ENCODE results near the gene WNT11.

Gene WNT11

GRCh38 chr11:76170468-76170867, 35.8 kb downstream of the WNT11 start:
- no peak for DNase-seq

GRCh38 chr11:76169473-76169896, 36.8 kb downstream of the WNT11 start:
- no peak for DNase-seq

GRCh38 chr11:76167590-76167989, 38.7 kb downstream of the WNT11 start:
- no peak for DNase-seq

GRCh38 chr11:76166314-76166713, 40.0 kb downstream of the WNT11 start:
- no peak for DNase-seq

- no peak for DNase-seq
Observed at GRCh38 chr11:76164861-76165751, 41.2 kb downstream of the WNT11 start.

- no peak for DNase-seq
Observed at GRCh38 chr11:76164081-76164480, 42.2 kb downstream of the WNT11 start.

- no peak for DNase-seq
Observed at GRCh38 chr11:76163289-76163880, 42.9 kb downstream of the WNT11 start.

- DNase-seq, result no peak
Observed at GRCh38 chr11:76162336-76163288, 43.7 kb downstream of the WNT11 start.

- DNase-seq, result no peak
Observed at GRCh38 chr11:76161261-76161961, 44.9 kb downstream of the WNT11 start.

GRCh38 chr11:76160856-76161255, 45.4 kb downstream of the WNT11 start:
- DNase-seq, result no peak

- DNase-seq, result no peak
Observed at GRCh38 chr11:76159983-76160661, 46.2 kb downstream of the WNT11 start.

- DNase-seq, result no peak
Observed at GRCh38 chr11:76159303-76159937, 46.9 kb downstream of the WNT11 start.

GRCh38 chr11:76158394-76159302, 47.7 kb downstream of the WNT11 start:
- no peak for DNase-seq

GRCh38 chr11:76157891-76158290, 48.4 kb downstream of the WNT11 start:
- no peak for DNase-seq

- no peak for DNase-seq
Observed at GRCh38 chr11:76156971-76157427, 49.3 kb downstream of the WNT11 start.

- no peak for DNase-seq
Observed at GRCh38 chr11:76155500-76156227, 50.6 kb downstream of the WNT11 start.

GRCh38 chr11:76153571-76153923, 52.8 kb downstream of the WNT11 start:
- no peak for DNase-seq

GRCh38 chr11:76152741-76153570, 53.3 kb downstream of the WNT11 start:
- DNase-seq, result no peak
